ENCODE measurements around the gene EYS.

EYS gene

GRCh38 chr6:64812138-64812537 lies 894.9 kb downstream of the EYS start:
- TF ChIP-seq CTCF (IDR thresholded peaks at IDR 0.05; ENCODE audit: insufficient read depth, low read depth, low read length, missing control alignments) = no peak
- H3K4me3 ChIP-seq (ENCODE audit: low read length) = no peak overlapping the region

GRCh38 chr6:64811119-64811518 lies 895.9 kb downstream of the EYS start:
- no peak for TF ChIP-seq CTCF (IDR thresholded peaks at IDR 0.05; ENCODE audit: insufficient read depth, low read depth, low read length, missing control alignments)
- H3K4me3 ChIP-seq (ENCODE audit: low read length) = no peak overlapping the region
- DNase-seq (ENCODE audit: low read depth) = no peak

More at GRCh38 chr6:64812138-64812537, 894.9 kb downstream of the EYS start:
- no peak for DNase-seq (ENCODE audit: low read depth)

- DNase-seq (ENCODE audit: low read depth) = no peak
- H3K4me3 ChIP-seq (ENCODE audit: low read length) = no peak overlapping the region
- TF ChIP-seq CTCF (IDR thresholded peaks at IDR 0.05; ENCODE audit: insufficient read depth, low read depth, low read length, missing control alignments) = no peak
Observed at GRCh38 chr6:64807785-64808184, 899.2 kb downstream of the EYS start.

GRCh38 chr6:64803470-64804166 lies 903.4 kb downstream of the EYS start:
- H3K4me3 ChIP-seq (ENCODE audit: low read length) = no peak overlapping the region
- TF ChIP-seq CTCF (IDR thresholded peaks at IDR 0.05; ENCODE audit: insufficient read depth, low read depth, low read length, missing control alignments) = no peak
- DNase-seq (ENCODE audit: low read depth) = no peak

- no peak for TF ChIP-seq CTCF (IDR thresholded peaks at IDR 0.05; ENCODE audit: insufficient read depth, low read depth, low read length, missing control alignments)
- no peak overlapping the region for H3K4me3 ChIP-seq (ENCODE audit: low read length)
- no peak for DNase-seq (ENCODE audit: low read depth)
Observed at GRCh38 chr6:64792534-64792933, 914.5 kb downstream of the EYS start.

- no peak overlapping the region for H3K4me3 ChIP-seq (ENCODE audit: low read length)
- TF ChIP-seq CTCF (IDR thresholded peaks at IDR 0.05; ENCODE audit: insufficient read depth, low read depth, low read length, missing control alignments) = no peak
- DNase-seq (ENCODE audit: low read depth) = no peak
Observed at GRCh38 chr6:64789476-64789875, 917.5 kb downstream of the EYS start.

- no peak for DNase-seq (ENCODE audit: low read depth)
- no peak for TF ChIP-seq CTCF (IDR thresholded peaks at IDR 0.05; ENCODE audit: insufficient read depth, low read depth, low read length, missing control alignments)
- no peak overlapping the region for H3K4me3 ChIP-seq (ENCODE audit: low read length)
Observed at GRCh38 chr6:64786736-64787135, 920.3 kb downstream of the EYS start.
